Fibroblast of gingiva (primary cell): ENCODE measurements around the gene RIOK3.
"Not testable (repeated sequence)": the region's sequence is repeated elsewhere in the genome, so short reads cannot be mapped to it uniquely, and the experiment has no call there.

Experiments used
- DNase-seq: peaks from one replicate; pipeline ENCODE4 v3.0.0-alpha.2; 2011; ENCODE audit warnings: low read depth

Gene RIOK3, protein sequence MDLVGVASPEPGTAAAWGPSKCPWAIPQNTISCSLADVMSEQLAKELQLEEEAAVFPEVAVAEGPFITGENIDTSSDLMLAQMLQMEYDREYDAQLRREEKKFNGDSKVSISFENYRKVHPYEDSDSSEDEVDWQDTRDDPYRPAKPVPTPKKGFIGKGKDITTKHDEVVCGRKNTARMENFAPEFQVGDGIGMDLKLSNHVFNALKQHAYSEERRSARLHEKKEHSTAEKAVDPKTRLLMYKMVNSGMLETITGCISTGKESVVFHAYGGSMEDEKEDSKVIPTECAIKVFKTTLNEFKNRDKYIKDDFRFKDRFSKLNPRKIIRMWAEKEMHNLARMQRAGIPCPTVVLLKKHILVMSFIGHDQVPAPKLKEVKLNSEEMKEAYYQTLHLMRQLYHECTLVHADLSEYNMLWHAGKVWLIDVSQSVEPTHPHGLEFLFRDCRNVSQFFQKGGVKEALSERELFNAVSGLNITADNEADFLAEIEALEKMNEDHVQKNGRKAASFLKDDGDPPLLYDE

DNA sequence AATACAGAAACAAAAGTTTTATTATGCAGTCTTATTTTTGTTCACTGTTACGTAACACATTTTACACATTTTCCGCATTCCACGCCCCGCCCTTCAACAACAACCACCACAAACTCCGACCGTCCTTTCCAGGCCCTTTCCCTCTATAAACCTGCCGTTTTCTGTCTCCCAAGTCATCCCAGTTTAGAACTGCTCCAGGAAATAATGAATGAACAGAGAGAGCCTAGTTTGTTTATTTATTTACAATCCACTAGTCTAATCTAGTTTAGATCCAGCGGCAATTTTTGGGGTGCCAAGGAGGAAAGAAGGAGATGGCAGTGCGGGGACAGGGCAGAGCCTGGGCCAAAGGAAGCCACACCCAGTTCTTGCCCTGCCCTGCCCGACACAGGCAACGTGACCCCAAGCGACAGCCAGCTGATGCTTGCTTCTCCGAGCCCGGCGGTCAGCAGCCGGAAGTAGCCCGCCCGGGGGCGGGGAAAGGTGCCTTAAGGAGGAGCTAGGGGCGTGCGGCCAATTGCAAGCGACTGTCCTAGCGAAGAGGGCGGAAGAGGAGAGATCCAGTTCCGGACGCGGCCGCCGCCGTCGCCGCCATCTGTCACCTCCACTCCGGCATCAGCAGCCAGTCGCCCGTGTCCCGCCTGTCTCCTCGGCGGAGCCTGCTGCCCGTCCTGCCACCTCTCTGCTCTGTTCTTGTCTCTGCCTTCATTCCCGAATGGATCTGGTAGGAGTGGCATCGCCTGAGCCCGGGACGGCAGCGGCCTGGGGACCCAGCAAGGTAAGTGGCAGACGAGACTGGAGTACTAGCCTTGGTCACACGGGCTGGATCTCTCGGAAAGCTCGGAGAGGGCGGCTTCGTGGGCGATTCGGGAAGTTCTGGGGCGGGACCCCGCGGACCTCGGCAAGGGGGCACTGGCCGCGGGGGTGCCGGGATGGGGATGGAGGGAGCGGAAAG, at the start of gene RIOK3:
TSS of gene RIOK3 (plus strand) at position 560 of the 952 bp plus-strand sequence. CDS start at position 713, 153 bp downstream.
- peak; percentile 97 for DNase-seq

DNA sequence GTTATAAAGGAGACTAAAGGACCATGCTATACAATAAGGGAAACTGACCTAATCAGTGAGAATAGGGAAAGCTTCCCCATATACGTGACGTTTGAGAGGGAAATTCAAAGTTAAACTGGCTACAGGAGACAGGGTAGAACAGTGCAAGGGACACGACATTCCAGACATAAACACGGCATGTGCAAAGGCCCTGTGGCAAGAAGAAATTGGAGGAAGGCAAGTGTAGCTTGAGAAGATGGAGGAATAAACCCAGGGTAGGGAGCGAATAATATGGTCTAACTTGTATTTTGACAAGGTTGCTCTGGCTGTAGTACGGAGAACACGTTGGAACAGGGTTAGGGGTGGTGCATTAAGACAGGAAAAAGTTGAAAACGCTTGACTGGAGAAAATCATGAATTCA, 49.8 kb upstream of the RIOK3 start:
- no peak for DNase-seq

DNA sequence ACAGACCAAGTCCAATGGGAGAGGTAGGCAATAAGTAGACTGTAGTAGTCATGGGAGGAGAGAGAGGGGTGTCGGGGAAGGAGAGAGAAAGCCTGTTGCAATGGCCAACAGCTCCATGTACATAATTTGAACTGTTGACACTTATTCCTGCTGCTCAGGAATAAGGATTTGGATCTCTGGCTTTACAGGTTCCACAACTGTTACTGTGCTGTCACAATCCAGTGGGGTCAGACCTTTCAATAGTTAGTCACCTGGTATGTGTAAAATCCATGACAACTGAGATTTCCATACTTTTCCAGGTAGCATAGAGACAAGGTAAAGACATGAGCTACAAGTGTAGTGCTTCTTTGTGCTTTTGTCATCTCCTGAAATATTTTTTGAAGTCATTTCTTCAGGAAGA, 47.5 kb upstream of the RIOK3 start:
- DNase-seq: no peak

DNA sequence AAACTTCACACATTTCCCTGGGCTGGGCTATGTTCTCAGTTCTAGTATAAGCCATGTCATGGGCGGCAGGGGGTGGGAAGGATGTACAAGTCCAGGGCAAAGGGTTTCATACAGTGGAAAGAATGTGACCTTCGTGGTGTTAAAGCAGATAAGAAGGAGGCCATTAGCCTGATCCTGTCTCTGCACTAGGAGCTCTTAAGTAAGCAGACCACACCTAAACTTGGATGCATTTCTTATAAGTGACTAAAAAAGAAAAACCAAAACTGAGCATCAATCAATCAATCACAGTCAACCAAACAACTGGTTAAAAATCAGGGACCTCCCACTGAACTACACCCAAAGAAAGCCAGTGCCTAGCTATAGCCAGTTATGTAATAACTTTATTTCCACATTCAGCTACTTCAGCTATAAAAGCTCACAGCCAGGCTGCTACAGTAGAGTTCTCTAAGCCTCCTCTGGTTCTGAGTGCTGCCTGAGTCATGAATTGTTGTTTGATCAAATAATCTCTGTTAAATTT, 46.8 kb upstream of the RIOK3 start:
- no peak for DNase-seq

DNA sequence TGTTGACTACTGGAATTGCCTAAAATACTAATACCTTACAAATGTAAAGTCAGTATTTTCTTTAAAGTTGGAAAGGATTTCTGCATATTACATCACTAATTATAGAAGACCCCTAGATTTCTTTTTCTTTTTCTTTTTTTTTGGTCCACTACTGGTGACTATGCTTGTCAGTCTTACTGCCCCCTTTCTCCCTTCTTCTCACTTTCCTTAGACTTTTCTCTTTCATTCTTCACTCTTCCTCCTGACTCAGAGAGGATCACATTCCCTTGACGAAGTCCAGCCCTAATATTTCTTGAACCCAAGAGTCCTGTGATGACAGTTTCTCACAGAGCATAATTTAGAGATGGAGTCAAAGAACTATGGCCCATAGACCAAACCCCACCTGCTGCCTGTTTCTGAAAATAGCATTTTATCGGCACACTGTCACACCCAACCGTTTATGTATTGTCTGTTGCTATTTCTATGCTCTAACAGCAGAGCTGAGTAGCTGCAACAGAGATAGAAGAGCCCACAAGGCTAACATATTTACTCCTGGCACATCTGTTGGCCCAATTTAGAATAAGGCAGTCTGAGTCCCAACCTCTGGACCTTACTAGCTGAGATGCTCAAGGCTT, 40.6 kb upstream of the RIOK3 start:
- DNase-seq: no peak

- DNase-seq: no peak
Observed at GRCh38 chr18:23415515-23415914, 37.6 kb upstream of the RIOK3 start.

DNA sequence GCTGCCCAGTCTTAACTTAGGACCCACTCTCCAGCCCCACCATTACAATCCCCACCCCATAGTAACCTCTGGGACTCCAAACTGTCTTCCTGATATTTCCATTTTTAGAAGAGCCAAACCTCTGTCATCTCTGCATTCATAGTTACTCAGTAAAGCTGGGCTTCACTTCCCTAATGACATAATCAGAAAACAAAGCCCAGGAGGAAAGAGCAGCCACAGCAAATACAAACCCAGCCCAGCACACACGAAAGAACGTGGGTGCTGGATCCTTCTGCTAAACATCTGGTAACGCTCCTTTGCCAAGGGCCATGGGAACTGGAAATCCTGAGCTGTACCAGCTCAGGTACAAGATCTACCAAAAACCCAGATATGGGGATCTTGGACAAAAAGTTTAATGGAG, 36.8 kb upstream of the RIOK3 start:
- no peak for DNase-seq

- DNase-seq: no peak
Observed at GRCh38 chr18:23421277-23421676, 31.8 kb upstream of the RIOK3 start.

GRCh38 chr18:23422751-23423418, 30.2 kb upstream of the RIOK3 start:
- peak; percentile 73 for DNase-seq

DNA sequence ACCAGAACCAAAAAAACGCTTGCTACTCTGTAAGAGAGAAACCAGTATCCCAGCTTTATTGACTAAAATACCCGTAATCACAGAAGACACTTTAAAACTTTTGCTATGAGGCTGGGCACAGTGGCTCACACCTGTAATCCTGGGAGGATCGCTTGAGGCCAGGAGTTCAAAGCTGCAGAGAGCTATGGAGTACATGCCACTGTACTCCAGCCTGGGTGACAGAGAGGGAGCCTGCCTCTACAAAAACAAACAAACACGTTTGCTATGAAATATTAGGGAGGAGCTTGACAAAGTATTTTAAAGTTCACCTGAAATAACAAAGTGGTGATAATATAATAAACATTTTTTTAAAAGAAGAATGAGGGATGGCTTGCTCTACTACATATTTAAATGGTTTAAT, 28.5 kb upstream of the RIOK3 start:
- no peak for DNase-seq

DNA sequence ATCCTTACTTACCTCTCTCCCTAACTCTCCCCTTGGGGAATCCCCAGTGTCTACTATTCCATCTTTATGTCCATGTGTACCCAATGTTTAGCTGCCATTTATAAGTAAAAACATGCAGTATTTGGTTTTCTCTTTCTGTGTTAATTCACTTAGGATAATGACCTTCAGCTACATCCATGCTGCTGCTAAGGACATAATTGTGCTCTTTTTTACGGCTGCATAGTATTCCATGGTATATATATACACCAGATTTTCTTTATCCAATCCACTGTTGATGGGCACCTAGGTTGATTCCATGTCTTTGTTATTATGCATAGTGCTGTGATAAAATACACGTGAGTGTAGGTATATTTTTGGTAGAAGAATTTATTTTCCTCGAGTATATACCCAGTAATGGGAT, 24.3 kb upstream of the RIOK3 start:
- no peak for DNase-seq

- DNase-seq: not testable (repeated sequence)
Observed at GRCh38 chr18:23429538-23429937, 23.5 kb upstream of the RIOK3 start.

DNA sequence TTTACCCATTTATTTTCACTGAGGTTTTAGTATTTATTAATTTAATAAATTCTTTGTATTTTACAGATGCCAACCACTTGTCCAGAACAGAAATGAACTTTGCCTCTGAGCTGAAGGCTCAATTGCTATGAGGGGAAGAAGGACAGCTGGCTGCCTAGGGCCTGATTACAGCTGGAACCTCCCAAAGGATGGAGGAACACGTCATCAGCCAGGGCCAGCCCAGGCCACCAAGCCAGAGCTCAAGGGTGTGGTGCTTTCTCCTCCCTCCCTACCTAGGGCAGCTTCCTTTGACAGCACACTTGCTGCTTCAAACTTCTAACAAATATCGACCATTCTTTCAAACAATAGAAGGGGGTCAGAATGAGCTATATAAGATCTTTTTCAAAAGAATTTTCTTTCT, 19.7 kb upstream of the RIOK3 start:
- no peak for DNase-seq

DNA sequence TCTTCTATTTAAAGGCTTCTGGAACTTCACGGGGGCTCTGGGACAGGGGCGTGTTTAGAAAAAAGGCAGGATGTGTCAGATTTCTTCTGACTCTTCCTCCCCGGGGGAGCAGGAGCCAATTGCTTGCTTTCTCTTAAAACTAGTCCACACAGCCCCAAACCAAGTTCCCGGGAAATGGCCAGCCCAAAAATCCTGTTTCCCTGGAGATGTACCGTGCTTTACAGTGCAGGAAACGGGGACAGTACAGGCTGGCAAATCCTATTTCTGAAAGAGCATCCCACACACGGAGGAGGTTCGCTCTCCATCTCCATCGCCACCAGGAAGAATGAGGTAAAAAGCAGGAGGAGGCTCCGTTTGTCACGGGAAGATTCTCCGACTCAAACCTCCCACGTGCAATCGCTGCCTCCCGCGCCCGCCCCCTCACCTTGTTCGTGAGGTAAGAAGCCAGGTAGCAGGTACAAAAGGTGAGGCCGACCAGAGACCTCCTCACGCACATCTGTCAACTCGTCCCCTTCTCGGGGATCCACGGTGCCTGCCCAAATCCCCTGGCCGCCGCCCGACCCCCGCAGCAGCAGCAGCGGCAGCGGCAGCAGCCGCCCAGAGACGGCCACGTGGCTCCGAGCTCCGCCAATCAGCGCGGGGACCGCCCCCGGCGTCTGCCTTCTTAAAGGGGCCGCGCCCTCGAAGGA, 15.6 kb upstream of the RIOK3 start:
- DNase-seq: peak; percentile 61

GRCh38 chr18:23438046-23438377, 15.1 kb upstream of the RIOK3 start:
- DNase-seq: no peak

GRCh38 chr18:23438608-23439366, 14.3 kb upstream of the RIOK3 start:
- DNase-seq: no peak

GRCh38 chr18:23440131-23440530, 13.0 kb upstream of the RIOK3 start:
- no peak for DNase-seq

GRCh38 chr18:23442958-23443357, 10.1 kb upstream of the RIOK3 start:
- DNase-seq: no peak

DNA sequence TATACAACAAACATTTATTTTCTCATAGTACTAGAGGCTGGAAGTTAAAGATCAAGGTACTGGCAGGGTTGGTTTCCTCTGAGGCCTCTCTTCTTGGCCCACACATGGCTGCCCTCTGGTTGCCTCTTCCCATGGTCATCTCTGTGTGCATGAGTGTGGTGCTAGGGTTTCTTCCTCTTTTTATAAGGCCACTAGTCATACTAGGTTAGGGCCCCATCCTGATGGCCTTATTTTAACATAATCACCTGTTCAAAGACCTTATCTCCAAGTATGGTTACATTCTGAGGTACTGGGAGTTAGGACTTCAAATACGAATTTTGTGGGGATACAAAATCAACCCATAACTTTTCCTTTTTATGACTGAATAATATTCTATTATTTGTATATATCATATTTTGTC, 4.8 kb upstream of the RIOK3 start:
- no peak for DNase-seq

GRCh38 chr18:23450022-23450421, 3.1 kb upstream of the RIOK3 start:
- DNase-seq: no peak
